Uterus (tissue), 2 donors: ENCODE measurements around the gene QSOX1.

Experiments
- CTCF ChIP-seq, 4 experiments: fragments of 200-600 bp in 2 of 4; fragments of 450-650 bp in 2 of 4; sonication (generic) in 2 of 4; IDR thresholded peaks; one replicate each; pipeline ENCODE4 v1.5.1; 2016 to 2019; ENCODE audit warnings: antibody characterized with exemption in 4 of 4, mild to moderate bottlenecking in 2 of 4, moderate library complexity in 1 of 4
- POLR2A ChIP-seq, 2 donors: fragments of 450-650 bp; IDR thresholded peaks; one replicate each; pipeline ENCODE4 v1.6.1; 2016; ENCODE audit warnings: antibody characterized with exemption in 2 of 2, mild to moderate bottlenecking in 1 of 2, moderate library complexity in 1 of 2

- no peak for TF ChIP-seq CTCF (IDR thresholded peaks at IDR 0.05)
- TF ChIP-seq POLR2A (IDR thresholded peaks at IDR 0.05) = no peak
These were observed 15.0 kb downstream of the QSOX1 start for GRCh38 chr1:180169640-180170195.
